NOMO-1 (cell line): ENCODE measurements around the gene HGD.
"Not testable (repeated sequence)": the region's sequence is repeated elsewhere in the genome, so short reads cannot be mapped to it uniquely, and the experiment has no call there.

Source experiments
- DNase-seq, 2 experiments: peaks; one replicate each; lab custom pipeline; 2025; ENCODE audit not compliant: unreplicated experiment in 2 of 2; lab: John Stamatoyannopoulos, UW

The HGD gene

GRCh38 chr3:120682095-120682681 is at the start of gene HGD:
HGD (minus strand) TSS chr3:120682239; CDS start chr3:120682111, 128 bp downstream.
- peak; percentile 15 to 61 for DNase-seq

- DNase-seq: no peak
Observed at GRCh38 chr3:120730576-120731542, 48.8 kb upstream of the HGD start.

GRCh38 chr3:120726791-120727190 is 44.8 kb upstream of the HGD start:
- no peak for DNase-seq

GRCh38 chr3:120719167-120719834 is 37.3 kb upstream of the HGD start:
- DNase-seq: not testable (repeated sequence)

- no peak for DNase-seq
Observed at GRCh38 chr3:120713262-120713661, 31.2 kb upstream of the HGD start.

GRCh38 chr3:120710369-120710768 is 28.3 kb upstream of the HGD start:
- no peak for DNase-seq

- peak in 1 of 2 experiments; percentile 12 for DNase-seq
Observed at GRCh38 chr3:120708408-120708807, 26.4 kb upstream of the HGD start.

- no peak for DNase-seq
Observed at GRCh38 chr3:120706950-120707349, 24.9 kb upstream of the HGD start.

GRCh38 chr3:120705884-120706582 is 24.0 kb upstream of the HGD start:
- no peak for DNase-seq

- no peak for DNase-seq
Observed at GRCh38 chr3:120699333-120699732, 17.3 kb upstream of the HGD start.

GRCh38 chr3:120693439-120694171 is 11.6 kb upstream of the HGD start:
- DNase-seq: no peak

- DNase-seq: no peak
Observed at GRCh38 chr3:120689395-120689794, 7.4 kb upstream of the HGD start.

GRCh38 chr3:120688121-120688520 is 6.1 kb upstream of the HGD start:
- DNase-seq: peak in 1 of 2 experiments; percentile 55

- no peak for DNase-seq
Observed at GRCh38 chr3:120685411-120685810, 3.4 kb upstream of the HGD start.

- DNase-seq: no peak
Observed at GRCh38 chr3:120684896-120685295, 2.9 kb upstream of the HGD start.

GRCh38 chr3:120683671-120684301 is 1.7 kb upstream of the HGD start:
- no peak for DNase-seq

- DNase-seq: no peak
Observed at GRCh38 chr3:120683213-120683612, 1.2 kb upstream of the HGD start.

- no peak for DNase-seq
Observed at GRCh38 chr3:120681506-120682038, 467 bp downstream of the HGD start.

- no peak for DNase-seq
Observed at GRCh38 chr3:120681018-120681417, 1.0 kb downstream of the HGD start.
